Measurements from ENCODE around the gene CCNA2. TPM values are rescaled to one million over a fixed set of nuclear protein-coding genes. Genes with fewer than 3 reads are reported as not detected.

The CCNA2 gene
- total and polyA plus RNA-seq, 4 donors, result 0.33 to 81.4 (median 2.4) TPM

DNA sequence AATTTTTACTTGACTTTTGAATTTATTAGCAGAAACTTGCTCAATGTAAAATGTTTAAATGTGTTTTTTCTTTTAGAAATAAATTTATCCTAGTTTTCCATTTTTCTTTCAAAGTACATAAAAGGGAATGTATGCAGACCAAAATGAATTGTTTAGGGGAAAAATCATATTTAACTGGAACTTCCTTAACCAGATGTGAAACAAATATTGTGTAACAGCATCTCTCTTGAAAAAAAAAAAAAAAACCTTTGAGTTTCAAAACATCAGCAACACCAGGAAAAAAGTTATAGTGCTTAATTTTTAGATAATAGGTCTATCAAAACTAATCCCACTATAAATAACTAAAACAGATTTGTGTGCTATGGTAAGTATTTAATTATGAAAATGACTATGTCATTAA, 14.5 kb upstream of the CCNA2 start:
- DNase-seq (ENCODE audit: low spot score), result no peak
- Histone ChIP-seq H3K36me3 (ENCODE audit: control insufficient read depth in 4 of 4, insufficient read depth in 3 of 4, low read depth in 1 of 4, low read length in 3 of 4) (peaks cover 0 to 2% (median under 1%) of the 10 kb centered on the region in 4 donors), H3K4me3 (ENCODE audit: low read depth in 1 of 3, low read length in 3 of 3) (no peak overlapping the region), H3K9me3 (ENCODE audit: control insufficient read depth in 4 of 4, low read length in 3 of 4) (no peaks in the 10 kb centered on the region), H3K27me3 (ENCODE audit: control insufficient read depth in 4 of 4, insufficient read depth in 4 of 4, low read length in 3 of 4) (no peaks in the 10 kb centered on the region), H3K9ac (ENCODE audit: low read depth in 1 of 2, low read length in 2 of 2) (no peak overlapping the region), H3K27ac (ENCODE audit: low read depth in 1 of 2, low read length in 2 of 2) (no peak overlapping the region), H3K4me1 (ENCODE audit: control insufficient read depth in 4 of 4, insufficient read depth in 4 of 4, low read length in 3 of 4) (no peaks in the 10 kb centered on the region)
- TF ChIP-seq EGR1 (IDR thresholded peaks at IDR 0.05; ENCODE audit: low read depth in 2 of 2) (no peak), HNF4A (conservative IDR thresholded peaks at IDR 0.05) (no peak), FOXA2 (IDR thresholded peaks at IDR 0.05) (no peak), YY1 (IDR thresholded peaks at IDR 0.05) (no peak), RAD21 (IDR thresholded peaks at IDR 0.05) (no peak), GABPA (IDR thresholded peaks at IDR 0.05 in 1 of 2, conservative IDR thresholded peaks at IDR 0.05 in 1 of 2) (no peak), SP1 (IDR thresholded peaks at IDR 0.05) (no peak), NR2F2 (IDR thresholded peaks at IDR 0.05) (no peak), HNF4G (IDR thresholded peaks at IDR 0.05) (no peak), FOXA1 (IDR thresholded peaks at IDR 0.05) (no peak), TAF1 (conservative IDR thresholded peaks at IDR 0.05) (no peak), JUND (IDR thresholded peaks at IDR 0.05) (no peak)
- TF ChIP-seq, protein P1, sequence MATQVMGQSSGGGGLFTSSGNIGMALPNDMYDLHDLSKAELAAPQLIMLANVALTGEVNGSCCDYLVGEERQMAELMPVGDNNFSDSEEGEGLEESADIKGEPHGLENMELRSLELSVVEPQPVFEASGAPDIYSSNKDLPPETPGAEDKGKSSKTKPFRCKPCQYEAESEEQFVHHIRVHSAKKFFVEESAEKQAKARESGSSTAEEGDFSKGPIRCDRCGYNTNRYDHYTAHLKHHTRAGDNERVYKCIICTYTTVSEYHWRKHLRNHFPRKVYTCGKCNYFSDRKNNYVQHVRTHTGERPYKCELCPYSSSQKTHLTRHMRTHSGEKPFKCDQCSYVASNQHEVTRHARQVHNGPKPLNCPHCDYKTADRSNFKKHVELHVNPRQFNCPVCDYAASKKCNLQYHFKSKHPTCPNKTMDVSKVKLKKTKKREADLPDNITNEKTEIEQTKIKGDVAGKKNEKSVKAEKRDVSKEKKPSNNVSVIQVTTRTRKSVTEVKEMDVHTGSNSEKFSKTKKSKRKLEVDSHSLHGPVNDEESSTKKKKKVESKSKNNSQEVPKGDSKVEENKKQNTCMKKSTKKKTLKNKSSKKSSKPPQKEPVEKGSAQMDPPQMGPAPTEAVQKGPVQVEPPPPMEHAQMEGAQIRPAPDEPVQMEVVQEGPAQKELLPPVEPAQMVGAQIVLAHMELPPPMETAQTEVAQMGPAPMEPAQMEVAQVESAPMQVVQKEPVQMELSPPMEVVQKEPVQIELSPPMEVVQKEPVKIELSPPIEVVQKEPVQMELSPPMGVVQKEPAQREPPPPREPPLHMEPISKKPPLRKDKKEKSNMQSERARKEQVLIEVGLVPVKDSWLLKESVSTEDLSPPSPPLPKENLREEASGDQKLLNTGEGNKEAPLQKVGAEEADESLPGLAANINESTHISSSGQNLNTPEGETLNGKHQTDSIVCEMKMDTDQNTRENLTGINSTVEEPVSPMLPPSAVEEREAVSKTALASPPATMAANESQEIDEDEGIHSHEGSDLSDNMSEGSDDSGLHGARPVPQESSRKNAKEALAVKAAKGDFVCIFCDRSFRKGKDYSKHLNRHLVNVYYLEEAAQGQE (IDR thresholded peaks at IDR 0.05), result no peak
- TF ChIP-seq, protein P2, sequence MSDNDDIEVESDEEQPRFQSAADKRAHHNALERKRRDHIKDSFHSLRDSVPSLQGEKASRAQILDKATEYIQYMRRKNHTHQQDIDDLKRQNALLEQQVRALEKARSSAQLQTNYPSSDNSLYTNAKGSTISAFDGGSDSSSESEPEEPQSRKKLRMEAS (IDR thresholded peaks at IDR 0.05), result no peak
- TF ChIP-seq, protein P3, sequence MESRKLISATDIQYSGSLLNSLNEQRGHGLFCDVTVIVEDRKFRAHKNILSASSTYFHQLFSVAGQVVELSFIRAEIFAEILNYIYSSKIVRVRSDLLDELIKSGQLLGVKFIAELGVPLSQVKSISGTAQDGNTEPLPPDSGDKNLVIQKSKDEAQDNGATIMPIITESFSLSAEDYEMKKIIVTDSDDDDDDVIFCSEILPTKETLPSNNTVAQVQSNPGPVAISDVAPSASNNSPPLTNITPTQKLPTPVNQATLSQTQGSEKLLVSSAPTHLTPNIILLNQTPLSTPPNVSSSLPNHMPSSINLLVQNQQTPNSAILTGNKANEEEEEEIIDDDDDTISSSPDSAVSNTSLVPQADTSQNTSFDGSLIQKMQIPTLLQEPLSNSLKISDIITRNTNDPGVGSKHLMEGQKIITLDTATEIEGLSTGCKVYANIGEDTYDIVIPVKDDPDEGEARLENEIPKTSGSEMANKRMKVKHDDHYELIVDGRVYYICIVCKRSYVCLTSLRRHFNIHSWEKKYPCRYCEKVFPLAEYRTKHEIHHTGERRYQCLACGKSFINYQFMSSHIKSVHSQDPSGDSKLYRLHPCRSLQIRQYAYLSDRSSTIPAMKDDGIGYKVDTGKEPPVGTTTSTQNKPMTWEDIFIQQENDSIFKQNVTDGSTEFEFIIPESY (IDR thresholded peaks at IDR 0.05), result no peak
- TF ChIP-seq, protein P4, sequence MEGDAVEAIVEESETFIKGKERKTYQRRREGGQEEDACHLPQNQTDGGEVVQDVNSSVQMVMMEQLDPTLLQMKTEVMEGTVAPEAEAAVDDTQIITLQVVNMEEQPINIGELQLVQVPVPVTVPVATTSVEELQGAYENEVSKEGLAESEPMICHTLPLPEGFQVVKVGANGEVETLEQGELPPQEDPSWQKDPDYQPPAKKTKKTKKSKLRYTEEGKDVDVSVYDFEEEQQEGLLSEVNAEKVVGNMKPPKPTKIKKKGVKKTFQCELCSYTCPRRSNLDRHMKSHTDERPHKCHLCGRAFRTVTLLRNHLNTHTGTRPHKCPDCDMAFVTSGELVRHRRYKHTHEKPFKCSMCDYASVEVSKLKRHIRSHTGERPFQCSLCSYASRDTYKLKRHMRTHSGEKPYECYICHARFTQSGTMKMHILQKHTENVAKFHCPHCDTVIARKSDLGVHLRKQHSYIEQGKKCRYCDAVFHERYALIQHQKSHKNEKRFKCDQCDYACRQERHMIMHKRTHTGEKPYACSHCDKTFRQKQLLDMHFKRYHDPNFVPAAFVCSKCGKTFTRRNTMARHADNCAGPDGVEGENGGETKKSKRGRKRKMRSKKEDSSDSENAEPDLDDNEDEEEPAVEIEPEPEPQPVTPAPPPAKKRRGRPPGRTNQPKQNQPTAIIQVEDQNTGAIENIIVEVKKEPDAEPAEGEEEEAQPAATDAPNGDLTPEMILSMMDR (IDR thresholded peaks at IDR 0.05; ENCODE audit: low read depth, low read length, missing input control), result no peak
- TF ChIP-seq, protein P5, sequence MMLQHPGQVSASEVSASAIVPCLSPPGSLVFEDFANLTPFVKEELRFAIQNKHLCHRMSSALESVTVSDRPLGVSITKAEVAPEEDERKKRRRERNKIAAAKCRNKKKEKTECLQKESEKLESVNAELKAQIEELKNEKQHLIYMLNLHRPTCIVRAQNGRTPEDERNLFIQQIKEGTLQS (IDR thresholded peaks at IDR 0.05), result no peak

DNA sequence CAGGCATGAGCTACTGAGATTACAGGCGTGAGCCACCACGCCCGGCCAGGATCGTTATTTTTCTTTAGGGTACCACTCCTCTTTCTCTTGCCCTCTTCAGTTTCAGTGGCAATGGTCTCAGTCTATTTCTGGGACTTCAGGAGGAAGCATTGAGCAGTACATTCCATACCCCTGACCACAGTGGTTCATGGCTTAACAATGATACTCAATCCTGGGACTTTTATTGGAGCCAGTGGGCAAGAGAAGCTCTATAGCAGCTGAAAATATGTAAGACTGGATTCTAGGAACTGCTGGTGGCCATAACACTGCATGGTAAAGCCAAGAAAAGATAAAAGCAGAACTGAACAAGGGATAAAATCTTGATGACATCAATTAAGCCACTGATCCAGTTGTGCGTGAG, 5.8 kb upstream of the CCNA2 start:
- H3K27ac ChIP-seq (ENCODE audit: low read depth in 1 of 2, low read length in 2 of 2), result no peak overlapping the region
- no peaks in the 10 kb centered on the region for H3K27me3 ChIP-seq (ENCODE audit: control insufficient read depth in 4 of 4, insufficient read depth in 4 of 4, low read length in 3 of 4)
- H3K9ac ChIP-seq (ENCODE audit: low read depth in 1 of 2, low read length in 2 of 2), result no peak overlapping the region
- no peak for DNase-seq (ENCODE audit: low spot score)
- peaks cover 0 to 1% (median 0%) of the 10 kb centered on the region in 4 donors for H3K36me3 ChIP-seq (ENCODE audit: control insufficient read depth in 4 of 4, insufficient read depth in 3 of 4, low read depth in 1 of 4, low read length in 3 of 4)
- 85% methylated on average over 5 of the region's 5 CpGs for WGBS
- no peaks in the 10 kb centered on the region for H3K9me3 ChIP-seq (ENCODE audit: control insufficient read depth in 4 of 4, low read length in 3 of 4)
- H3K4me1 ChIP-seq (ENCODE audit: control insufficient read depth in 4 of 4, insufficient read depth in 4 of 4, low read length in 3 of 4), result no peaks in the 10 kb centered on the region
- H3K4me3 ChIP-seq (ENCODE audit: low read depth in 1 of 3, low read length in 3 of 3), result no peak overlapping the region
- no peak for TF ChIP-seq YY1 (IDR thresholded peaks at IDR 0.05)
- TF ChIP-seq, protein P4 (IDR thresholded peaks at IDR 0.05; ENCODE audit: low read depth, low read length, missing input control), result no peak
- no peak for TF ChIP-seq NR2F2 (IDR thresholded peaks at IDR 0.05)
- no peak for TF ChIP-seq FOXA1 (IDR thresholded peaks at IDR 0.05)
- no peak for TF ChIP-seq HNF4G (IDR thresholded peaks at IDR 0.05)
- no peak for TF ChIP-seq FOXA2 (IDR thresholded peaks at IDR 0.05)
- TF ChIP-seq TAF1 (conservative IDR thresholded peaks at IDR 0.05), result no peak
- no peak for TF ChIP-seq EGR1 (IDR thresholded peaks at IDR 0.05; ENCODE audit: low read depth in 2 of 2)
- TF ChIP-seq, protein P1 (IDR thresholded peaks at IDR 0.05), result no peak
- TF ChIP-seq, protein P2 (IDR thresholded peaks at IDR 0.05), result no peak
- no peak for TF ChIP-seq GABPA (IDR thresholded peaks at IDR 0.05 in 1 of 2, conservative IDR thresholded peaks at IDR 0.05 in 1 of 2)
- no peak for TF ChIP-seq JUND (IDR thresholded peaks at IDR 0.05)
- no peak for TF ChIP-seq HNF4A (conservative IDR thresholded peaks at IDR 0.05)
